ENCODE measurements around the gene CTSA. TPM values are rescaled to one million over a fixed set of nuclear protein-coding genes. Genes with fewer than 3 reads are reported as not detected.

Gene CTSA
- total and polyA plus RNA-seq, 9 of the 15 experiments (the other 6 are each of a cell fraction or from before 2014, with no cell fraction given), result 8.8 to 61.7 (median 28.3) TPM

DNA sequence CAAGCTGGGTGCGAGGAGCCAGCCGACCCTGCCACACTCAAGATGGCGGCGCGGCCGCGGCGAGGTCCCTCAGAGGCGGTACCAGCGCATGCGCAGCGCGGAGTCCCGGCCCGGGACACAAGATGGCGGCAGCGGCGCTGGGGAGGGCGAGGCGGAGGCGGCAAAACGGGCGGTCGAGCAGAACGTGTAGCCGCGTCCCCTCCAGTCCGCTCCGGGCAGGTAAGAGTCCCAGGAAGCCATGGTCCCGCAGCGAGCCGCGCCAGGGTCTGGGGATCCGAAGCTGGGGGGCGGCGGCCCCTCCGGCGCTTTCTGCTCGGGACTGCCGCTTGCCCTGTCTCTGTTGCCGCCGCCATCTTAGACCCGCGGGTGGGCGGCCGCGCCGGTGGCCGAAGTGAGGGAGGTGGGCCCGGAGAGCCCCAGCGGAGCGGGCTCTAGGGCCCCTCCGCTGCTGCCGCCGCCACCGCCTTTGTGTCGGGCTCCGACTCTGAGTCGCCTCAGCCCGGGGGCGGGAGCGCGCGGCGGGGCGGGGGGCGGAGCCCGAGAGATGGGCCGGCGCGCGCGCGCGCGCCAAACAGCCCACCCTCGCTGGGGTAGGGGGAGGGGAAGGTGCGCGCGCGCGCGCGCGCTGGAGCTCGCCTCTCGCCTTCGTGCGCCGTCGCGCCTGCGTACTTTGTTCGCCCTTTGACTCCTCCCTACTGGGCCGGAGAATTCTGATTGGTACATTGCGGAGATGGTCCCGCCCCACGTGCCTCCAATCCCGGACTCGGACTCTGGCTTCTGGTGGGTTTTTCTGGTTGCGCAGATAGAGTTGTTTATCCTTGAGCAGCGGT lies 43.7 kb downstream of the CTSA start, which contains the start of gene PCIF1 (continued):
- TF ChIP-seq CTBP1 (IDR thresholded peaks at IDR 0.05; ENCODE audit: borderline replicate concordance) (peak; percentile 73), ZNF316 (IDR thresholded peaks at IDR 0.05) (peak; percentile 68), RUNX1 (IDR thresholded peaks at IDR 0.05; ENCODE audit: low read depth) (no peak; the same call in 1 of the 2 replicates), EHMT2 (IDR thresholded peaks at IDR 0.05) (no peak), KLF1 (tag; IDR thresholded peaks at IDR 0.05) (0 out of 2 replicates have a peak, but pooled peaks have one; percentile 52), SRF (CRISPR knock-in tag; IDR thresholded peaks at IDR 0.05) (peak in 1 of 2 experiments; percentile 70; a peak in 3 of 4 replicates), TAF1 (IDR thresholded peaks at IDR 0.05; ENCODE audit: control insufficient read depth, extremely low read depth, insufficient read depth, low read length, severe bottlenecking) (peak; percentile 99), HDAC6 (IDR thresholded peaks at IDR 0.05; ENCODE audit: low read depth, low read length) (no peak), PML (IDR thresholded peaks at IDR 0.05; ENCODE audit: low read length) (peak; percentile 75), ZNF584 (CRISPR knock-in tag; IDR thresholded peaks at IDR 0.05; ENCODE audit: low read depth) (peak; percentile 84; the same call in 1 of the 2 replicates), CHD4 (IDR thresholded peaks at IDR 0.05; ENCODE audit: insufficient read depth, insufficient replicate concordance, low read depth, low read length, poor library complexity, severe bottlenecking) (no peak), ZNF282 (CRISPR knock-in tag; IDR thresholded peaks at IDR 0.05) (peak; percentile 57; the same call in 1 of the 2 replicates), FOXM1 (IDR thresholded peaks at IDR 0.05; ENCODE audit: low read depth) (no peak), FOXM1 (CRISPR knock-in tag; IDR thresholded peaks at IDR 0.05; ENCODE audit: low read depth) (peak; percentile 92), ERF (CRISPR knock-in tag; IDR thresholded peaks at IDR 0.05) (peak; percentile 72; the same call in 1 of the 2 replicates), YY1 (IDR thresholded peaks at IDR 0.05; ENCODE audit: borderline replicate concordance in 1 of 3, control insufficient read depth in 1 of 3, extremely low read depth in 1 of 3, insufficient read depth in 3 of 3, insufficient read length in 1 of 3, insufficient replicate concordance in 2 of 3, low read depth in 1 of 3, low read length in 2 of 3) (peak; percentile 99 to 100 (median 99)), SMARCE1 (IDR thresholded peaks at IDR 0.05) (no peak), NUFIP1 (IDR thresholded peaks at IDR 0.05; ENCODE audit: partially characterized antibody) (no peak), RCOR1 (IDR thresholded peaks at IDR 0.05; ENCODE audit: borderline replicate concordance in 1 of 2, low read depth in 2 of 2, low read length in 2 of 2) (peak in 1 of 2 experiments; percentile 24; a peak in 1 of 4 replicates), NFE2L1 (tag; IDR thresholded peaks at IDR 0.05; ENCODE audit: borderline replicate concordance, low read depth) (no peak), ZNF212 (CRISPR knock-in tag; IDR thresholded peaks at IDR 0.05) (0 out of 2 replicates have a peak, but pooled peaks have one; percentile 31), HCFC1 (IDR thresholded peaks at IDR 0.05; ENCODE audit: low read depth, low read length) (peak; percentile 95), ZNF217 (CRISPR knock-in tag; IDR thresholded peaks at IDR 0.05) (no peak), SIN3A (IDR thresholded peaks at IDR 0.05; ENCODE audit: borderline replicate concordance in 2 of 2, control insufficient read depth in 1 of 2, low read depth in 2 of 2, low read length in 2 of 2) (peak in 1 of 2 experiments; percentile 12; a peak in 2 of 4 replicates), WHSC1 (IDR thresholded peaks at IDR 0.05; ENCODE audit: low read length) (no peak), ZNF143 (CRISPR knock-in tag; IDR thresholded peaks at IDR 0.05) (peak; percentile 49; the same call in 1 of the 2 replicates)
- TF ChIP-seq, protein P1, sequence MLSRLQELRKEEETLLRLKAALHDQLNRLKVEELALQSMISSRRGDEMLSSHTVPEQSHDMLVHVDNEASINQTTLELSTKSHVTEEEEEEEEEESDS (CRISPR knock-in tag; IDR thresholded peaks at IDR 0.05), result no peak
- TF ChIP-seq, protein P2, sequence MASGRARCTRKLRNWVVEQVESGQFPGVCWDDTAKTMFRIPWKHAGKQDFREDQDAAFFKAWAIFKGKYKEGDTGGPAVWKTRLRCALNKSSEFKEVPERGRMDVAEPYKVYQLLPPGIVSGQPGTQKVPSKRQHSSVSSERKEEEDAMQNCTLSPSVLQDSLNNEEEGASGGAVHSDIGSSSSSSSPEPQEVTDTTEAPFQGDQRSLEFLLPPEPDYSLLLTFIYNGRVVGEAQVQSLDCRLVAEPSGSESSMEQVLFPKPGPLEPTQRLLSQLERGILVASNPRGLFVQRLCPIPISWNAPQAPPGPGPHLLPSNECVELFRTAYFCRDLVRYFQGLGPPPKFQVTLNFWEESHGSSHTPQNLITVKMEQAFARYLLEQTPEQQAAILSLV (tag; IDR thresholded peaks at IDR 0.05), result no peak

Data from K562 (cell line).